ENCODE data around the gene ETNK2. TPM values are rescaled to one million over a fixed set of nuclear protein-coding genes. Genes with fewer than 3 reads are reported as not detected.

Gene ETNK2
- total RNA-seq, 1 donor from 2014 or later = 4.5 TPM

GRCh38 chr1:204139088-204139487 lies 12.8 kb downstream of the ETNK2 start:
- intact Hi-C loops (cut with DNase I) = no loop called here
- ATAC-seq = no peak

GRCh38 chr1:204136814-204137213 lies 15.0 kb downstream of the ETNK2 start:
- intact Hi-C loops (cut with DNase I) = no loop called here
- Histone ChIP-seq H3K27ac (no peak overlapping the region), H3K27me3 (ENCODE audit: low read depth) (no peaks in the 10 kb centered on the region), H3K4me3 (no peak overlapping the region), H3K36me3 (no peaks in the 10 kb centered on the region), H3K4me1 (no peaks in the 10 kb centered on the region), H3K9me3 (no peaks in the 10 kb centered on the region)
- no peak for TF ChIP-seq CTCF (IDR thresholded peaks at IDR 0.05)
- ATAC-seq (no peak), DNase-seq (no peak)

More at GRCh38 chr1:204139088-204139487, 12.8 kb downstream of the ETNK2 start:
- no peak for DNase-seq
- H3K4me3 ChIP-seq = no peak overlapping the region
- H3K4me1 ChIP-seq = no peaks in the 10 kb centered on the region
- no peaks in the 10 kb centered on the region for H3K36me3 ChIP-seq
- no peak overlapping the region for H3K27ac ChIP-seq
- no peaks in the 10 kb centered on the region for H3K27me3 ChIP-seq (ENCODE audit: low read depth)
- no peaks in the 10 kb centered on the region for H3K9me3 ChIP-seq
- TF ChIP-seq CTCF (IDR thresholded peaks at IDR 0.05) = no peak

GRCh38 chr1:204134103-204134502 lies 17.7 kb downstream of the ETNK2 start:
- no peak overlapping the region for H3K27ac ChIP-seq
- H3K36me3 ChIP-seq = no peaks in the 10 kb centered on the region
- peaks cover 9% of the 10 kb centered on the region for H3K4me1 ChIP-seq
- intact Hi-C loops (cut with DNase I) = no loop called here
- H3K27me3 ChIP-seq (ENCODE audit: low read depth) = no peaks in the 10 kb centered on the region
- H3K9me3 ChIP-seq = no peaks in the 10 kb centered on the region
- TF ChIP-seq CTCF (IDR thresholded peaks at IDR 0.05) = no peak
- H3K4me3 ChIP-seq = no peak overlapping the region
- DNase-seq = no peak
- no peak for ATAC-seq

- DNase-seq = no peak
- Histone ChIP-seq H3K27ac (no peak overlapping the region), H3K9me3 (no peaks in the 10 kb centered on the region), H3K4me1 (peaks cover 16% of the 10 kb centered on the region), H3K27me3 (ENCODE audit: low read depth) (no peaks in the 10 kb centered on the region), H3K36me3 (no peaks in the 10 kb centered on the region), H3K4me3 (no peak overlapping the region)
- no peak for ATAC-seq
- no peak for TF ChIP-seq CTCF (IDR thresholded peaks at IDR 0.05)
- intact Hi-C loops (cut with DNase I) = no loop called here
These were observed 19.1 kb downstream of the ETNK2 start for GRCh38 chr1:204132718-204133117.

- intact Hi-C loops (cut with DNase I) = no loop called here
- TF ChIP-seq CTCF (IDR thresholded peaks at IDR 0.05) = no peak
These were observed 19.9 kb downstream of the ETNK2 start for GRCh38 chr1:204131978-204132377.

More at GRCh38 chr1:204131978-204132377, 19.9 kb downstream of the ETNK2 start:
- DNase-seq (no peak), ATAC-seq (no peak)
- no peak overlapping the region for H3K4me3 ChIP-seq
- H3K9me3 ChIP-seq = no peaks in the 10 kb centered on the region
- H3K36me3 ChIP-seq = no peaks in the 10 kb centered on the region
- H3K27me3 ChIP-seq (ENCODE audit: low read depth) = no peaks in the 10 kb centered on the region
- no peak overlapping the region for H3K27ac ChIP-seq
- H3K4me1 ChIP-seq = peaks cover 22% of the 10 kb centered on the region

All from lower lobe of right lung (tissue), 2 donors.